Upper lobe of left lung (tissue), 6 donors: Measurements from ENCODE around the gene TRIM71. TPM values are rescaled to one million over a fixed set of nuclear protein-coding genes. Genes with fewer than 3 reads are reported as not detected.
A peak's percentile ranks its signal among the peaks of the same experiment; 100 is the strongest.
"Not testable (repeated sequence)": the region's sequence is repeated elsewhere in the genome, so short reads cannot be mapped to it uniquely, and the experiment has no call there.

Experiments used
- ATAC-seq, 2 donors: fragments of 200-7000 bp; cut with Tn5 transposase; one replicate each; pipeline ENCODE4 v1.9.1; 2022; ENCODE audit warnings: mild to moderate bottlenecking in 2 of 2, moderate library complexity in 2 of 2; ENCODE audit not compliant: low FRiP score in 2 of 2
- DNase-seq, 2 donors: peaks; one replicate each; pipeline ENCODE4 v3.0.0-alpha.2; 2019 to 2020
- H3K27ac ChIP-seq, 4 donors: fragments of 200-600 bp; sonication (generic); one replicate each; pipeline ENCODE4 v1.5.1; 2016 to 2019
- H3K27me3 ChIP-seq, 4 donors: fragments of 200-600 bp; sonication (generic); one replicate each; pipeline ENCODE4 v1.5.1; 2017 to 2019
- H3K36me3 ChIP-seq, 4 donors: fragments of 200-600 bp; sonication (generic); one replicate each; pipeline ENCODE4 v1.5.1; 2016 to 2019
- H3K4me1 ChIP-seq, 4 donors: fragments of 200-600 bp; sonication (generic); one replicate each; pipeline ENCODE4 v1.5.1; 2018 to 2019
- H3K4me3 ChIP-seq, 4 donors: fragments of 200-600 bp; sonication (generic); one replicate each; pipeline ENCODE4 v1.5.1; 2017 to 2019; ENCODE audit warnings: mild to moderate bottlenecking in 2 of 4, moderate library complexity in 1 of 4
- H3K9me3 ChIP-seq, 4 donors: fragments of 200-600 bp; sonication (generic); one replicate each; pipeline ENCODE4 v1.5.1; 2018 to 2019
- EP300 ChIP-seq, 4 donors: sonication (generic); formaldehyde crosslinking; IDR thresholded peaks; one replicate each; pipeline ENCODE4 v1.5.1; 2017; ENCODE audit warnings: antibody characterized with exemption in 4 of 4, control low read depth in 2 of 4
- POLR2A ChIP-seq, 4 donors: fragments of 450-650 bp; IDR thresholded peaks; one replicate each; pipeline ENCODE4 v1.5.1; 2016 to 2017; ENCODE audit warnings: antibody characterized with exemption in 4 of 4, mild to moderate bottlenecking in 2 of 4
- POLR2AphosphoS5 ChIP-seq, 2 donors: sonication (generic); formaldehyde crosslinking; IDR thresholded peaks; one replicate each; pipeline ENCODE4 v1.5.1; 2017; ENCODE audit warnings: antibody characterized with exemption in 2 of 2
- WGBS, 2 donors: methylation state at CpG; one replicate each; pipeline ENCODE4 v1.1.5; 2017 to 2018; 5-methylcytosine and 5-hydroxymethylcytosine counted together
- total RNA-seq, 6 donors: library from RNA; depleted of rRNA in 4 of 6; stranded (reverse); fragments of >200 nt in 4 of 6; gene quantifications; one replicate each; pipeline versions ENCODE4 v1.1.0 to v1.2.1, GENCODE V29; 2016 to 2021
- TF ChIP-seq, protein P1 (sequence below), 6 experiments: fragments of 450-650 bp in 4 of 6; fragments of 200-600 bp in 2 of 6; sonication (generic) in 2 of 6; IDR thresholded peaks; one replicate each; pipeline ENCODE4 v1.5.1; 2016 to 2019; ENCODE audit warnings: antibody characterized with exemption in 6 of 6
- donor health status: DM: no; HTN: no; CAD: no; lungs with moderate emphysema.
- donor health status: DM: no; HTN: yes; CAD: no; lungs with severe emphysema.

Gene TRIM71
- total RNA-seq, 6 donors from 2014 or later: 2.2 to 7.3 (median 3.8) TPM

DNA sequence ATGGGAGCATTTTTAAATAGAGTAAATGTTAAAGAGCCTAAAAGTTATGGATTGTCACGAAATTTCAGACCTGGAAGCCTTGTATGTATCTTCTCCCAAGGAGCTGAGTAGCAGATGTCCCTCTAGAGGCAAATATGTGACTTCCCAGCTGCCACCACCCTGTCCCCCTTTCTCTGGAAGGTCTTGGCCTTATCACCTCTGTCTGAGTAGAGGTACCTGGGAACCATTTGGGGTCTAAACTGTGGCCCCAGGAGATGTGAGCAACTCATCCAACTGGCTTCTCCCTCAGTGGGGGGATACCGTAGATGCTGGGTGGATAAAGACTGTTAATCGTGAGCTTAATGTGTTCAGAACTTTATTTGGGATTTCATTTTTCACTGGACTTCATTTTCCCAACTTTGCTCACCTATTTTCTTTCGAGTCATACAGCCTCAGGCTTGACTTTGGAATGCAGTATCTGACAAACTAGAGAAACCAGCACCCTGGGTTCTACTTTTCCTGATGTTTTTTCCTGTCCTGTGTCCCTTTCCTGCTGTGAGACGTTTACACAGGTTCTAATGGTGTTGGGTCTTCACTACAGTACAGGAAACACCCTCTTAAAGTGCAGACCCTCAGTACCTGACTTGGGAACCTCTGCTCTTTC is 80.3 kb downstream of the TRIM71 start:
- no peak for DNase-seq
- TF ChIP-seq POLR2AphosphoS5 (IDR thresholded peaks at IDR 0.05): no peak
- Histone ChIP-seq H3K4me1 (peaks cover 0 to 10% (median 1%) of the 10 kb centered on the region in 4 donors), H3K36me3 (no peaks in the 10 kb centered on the region), H3K27ac (no peak overlapping the region), H3K4me3 (no peak overlapping the region), H3K9me3 (no peaks in the 10 kb centered on the region), H3K27me3 (no peaks in the 10 kb centered on the region)
- WGBS, 2 donors: 76 to 78% methylated on average over 5 of the region's 5 CpGs
- ATAC-seq: no peak

DNA sequence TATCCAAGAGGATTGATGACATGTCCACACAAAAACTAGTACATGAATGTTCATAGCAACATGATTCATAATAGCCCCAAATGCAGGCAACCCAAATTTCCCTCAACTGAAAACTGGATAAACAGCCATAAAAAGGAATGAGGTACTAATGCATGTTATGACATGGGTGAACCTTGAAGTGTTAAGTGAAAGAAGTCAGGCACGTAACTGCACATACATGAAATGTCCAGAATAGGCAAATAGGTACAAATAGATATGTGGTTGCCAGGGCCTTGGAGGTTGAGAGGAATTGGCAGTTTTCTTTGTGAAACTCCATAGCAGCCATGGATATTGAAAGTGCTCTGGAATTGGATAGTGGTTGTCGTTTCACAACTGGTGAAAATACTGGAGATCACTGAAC is 81.5 kb downstream of the TRIM71 start:
- no peak overlapping the region for H3K27ac ChIP-seq
- H3K4me1 ChIP-seq: peaks cover 0 to 10% (median 1%) of the 10 kb centered on the region in 4 donors
- DNase-seq (no peak), ATAC-seq (no peak)
- H3K4me3 ChIP-seq: no peak overlapping the region
- no peak for TF ChIP-seq EP300 (IDR thresholded peaks at IDR 0.05)
- TF ChIP-seq, protein P1, sequence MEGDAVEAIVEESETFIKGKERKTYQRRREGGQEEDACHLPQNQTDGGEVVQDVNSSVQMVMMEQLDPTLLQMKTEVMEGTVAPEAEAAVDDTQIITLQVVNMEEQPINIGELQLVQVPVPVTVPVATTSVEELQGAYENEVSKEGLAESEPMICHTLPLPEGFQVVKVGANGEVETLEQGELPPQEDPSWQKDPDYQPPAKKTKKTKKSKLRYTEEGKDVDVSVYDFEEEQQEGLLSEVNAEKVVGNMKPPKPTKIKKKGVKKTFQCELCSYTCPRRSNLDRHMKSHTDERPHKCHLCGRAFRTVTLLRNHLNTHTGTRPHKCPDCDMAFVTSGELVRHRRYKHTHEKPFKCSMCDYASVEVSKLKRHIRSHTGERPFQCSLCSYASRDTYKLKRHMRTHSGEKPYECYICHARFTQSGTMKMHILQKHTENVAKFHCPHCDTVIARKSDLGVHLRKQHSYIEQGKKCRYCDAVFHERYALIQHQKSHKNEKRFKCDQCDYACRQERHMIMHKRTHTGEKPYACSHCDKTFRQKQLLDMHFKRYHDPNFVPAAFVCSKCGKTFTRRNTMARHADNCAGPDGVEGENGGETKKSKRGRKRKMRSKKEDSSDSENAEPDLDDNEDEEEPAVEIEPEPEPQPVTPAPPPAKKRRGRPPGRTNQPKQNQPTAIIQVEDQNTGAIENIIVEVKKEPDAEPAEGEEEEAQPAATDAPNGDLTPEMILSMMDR (IDR thresholded peaks at IDR 0.05): no peak
- no peak for TF ChIP-seq POLR2A (IDR thresholded peaks at IDR 0.05)
- no peak for TF ChIP-seq POLR2AphosphoS5 (IDR thresholded peaks at IDR 0.05)
- H3K27me3 ChIP-seq: no peaks in the 10 kb centered on the region
- no peaks in the 10 kb centered on the region for H3K36me3 ChIP-seq
- WGBS, 2 donors: 93 to 94% methylated on average over 2 of the region's 2 CpGs
- H3K9me3 ChIP-seq: no peaks in the 10 kb centered on the region

DNA sequence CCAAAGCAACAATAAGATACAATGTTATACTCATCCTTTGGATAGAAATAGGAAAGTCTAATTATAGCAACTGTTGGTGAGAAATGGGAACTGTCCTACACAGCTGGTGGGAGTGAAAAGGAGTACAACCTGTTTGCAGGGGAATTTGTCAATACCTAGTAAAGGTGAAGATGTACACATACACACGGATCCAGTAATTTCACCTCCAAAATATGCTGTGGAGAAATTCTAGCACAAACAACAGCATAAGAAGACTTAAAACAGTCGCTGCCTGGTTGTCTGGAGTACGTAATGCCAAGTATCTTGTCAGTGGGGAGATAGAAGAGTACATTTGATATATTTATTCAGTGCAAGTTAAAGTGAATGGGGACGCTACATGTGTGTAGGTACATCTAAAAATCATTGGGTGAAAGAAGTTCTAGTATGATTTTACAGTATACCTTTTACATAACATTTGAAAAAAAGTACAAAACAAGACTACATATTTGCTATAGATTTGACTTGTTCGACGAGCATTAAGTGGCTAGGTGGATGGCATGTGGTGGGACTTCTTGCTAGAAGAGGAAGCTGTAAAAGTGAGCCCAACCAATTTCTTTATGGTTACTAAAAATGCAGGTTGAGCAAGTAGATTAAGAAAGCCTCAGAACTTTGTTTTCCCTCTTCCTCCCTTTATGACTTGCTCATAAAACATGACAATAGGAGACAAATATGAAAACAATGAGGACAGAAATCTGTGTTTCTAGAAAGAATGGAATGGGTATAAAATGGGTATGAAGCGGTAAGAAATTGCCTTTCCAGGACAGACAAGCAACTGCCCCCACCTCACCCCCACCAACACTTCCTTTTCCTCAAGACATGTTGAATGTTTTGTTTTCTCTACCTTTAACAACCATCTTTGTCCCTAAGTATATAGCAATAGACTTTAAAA is 83.5 kb downstream of the TRIM71 start:
- no peak overlapping the region for H3K27ac ChIP-seq
- H3K9me3 ChIP-seq: no peaks in the 10 kb centered on the region
- no peak for ATAC-seq
- no peaks in the 10 kb centered on the region for H3K36me3 ChIP-seq
- DNase-seq: no peak
- 64 to 79% methylated on average over 6 to 7 of the region's 7 CpGs for WGBS, 2 donors
- H3K4me1 ChIP-seq: peaks cover 0 to 10% (median 1%) of the 10 kb centered on the region in 4 donors
- H3K27me3 ChIP-seq: no peaks in the 10 kb centered on the region
- no peak overlapping the region for H3K4me3 ChIP-seq
- TF ChIP-seq POLR2AphosphoS5 (IDR thresholded peaks at IDR 0.05) (no peak), POLR2A (IDR thresholded peaks at IDR 0.05) (no peak), EP300 (IDR thresholded peaks at IDR 0.05) (no peak)
- TF ChIP-seq, protein P1 (IDR thresholded peaks at IDR 0.05): no peak

DNA sequence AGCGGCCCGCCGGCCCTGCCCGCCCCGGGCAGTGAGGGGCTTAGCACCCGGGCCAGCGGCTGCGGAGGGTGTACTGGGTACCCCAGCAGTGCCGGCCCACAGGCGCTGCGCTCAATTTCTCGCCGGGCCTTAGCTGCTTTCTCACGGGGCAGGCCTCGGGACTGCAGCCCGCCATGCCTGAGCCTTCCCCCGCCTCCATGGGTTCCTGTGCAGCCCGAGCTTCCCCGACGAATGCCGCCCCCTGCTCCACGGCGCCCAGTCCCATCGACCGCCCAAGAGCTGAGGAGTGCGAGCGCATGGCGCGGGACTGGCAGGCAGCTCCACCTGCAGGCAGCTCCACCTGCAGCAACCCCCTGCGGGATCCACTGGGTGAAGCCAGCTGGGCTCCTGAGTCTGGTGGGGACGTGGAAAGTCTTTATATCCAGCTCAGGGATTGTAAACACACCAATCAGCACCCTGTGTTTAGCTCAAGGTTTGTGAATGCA is 85.1 kb downstream of the TRIM71 start:
- H3K36me3 ChIP-seq, ATAC-seq, H3K9me3 ChIP-seq, H3K27ac ChIP-seq, H3K27me3 ChIP-seq: not testable (repeated sequence)
- WGBS, 2 donors: 51 to 70% methylated on average over 4 to 6 of the region's 31 CpGs
- Histone ChIP-seq H3K4me3 (peak overlapping the region in 3 of 4 donors; percentile 28 to 49 (median 40)), H3K4me1 (peaks cover 0 to 10% (median 1%) of the 10 kb centered on the region in 4 donors)
- peak; percentile 60 to 85 for DNase-seq
- TF ChIP-seq, protein P1 (IDR thresholded peaks at IDR 0.05): peak in 4 of 6 experiments; percentile 15 to 54 (median 36)

DNA sequence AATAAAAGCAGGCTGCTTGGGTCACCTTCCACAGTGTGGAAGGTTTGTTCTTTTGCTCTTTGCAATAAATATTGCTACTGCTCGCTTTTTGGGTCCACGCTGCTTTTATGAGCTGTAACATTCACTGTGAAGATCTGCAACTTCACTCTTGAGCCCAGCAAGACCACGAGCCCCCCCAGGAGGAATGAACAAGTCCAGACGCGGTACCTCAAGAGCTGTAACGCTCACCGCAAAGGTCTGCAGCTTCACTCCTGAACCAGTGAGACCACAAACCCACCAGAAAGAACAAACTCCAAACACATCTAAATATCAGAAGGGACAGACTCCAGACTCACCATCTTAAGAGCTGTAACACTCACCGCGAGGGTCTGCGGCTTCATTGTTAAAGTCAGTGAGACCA is 86.2 kb downstream of the TRIM71 start:
- 92 to 99% methylated on average over 10 of the region's 10 CpGs for WGBS, 2 donors
- H3K27ac ChIP-seq: no peak overlapping the region
- ATAC-seq: no peak
- peaks cover 0 to 10% (median 1%) of the 10 kb centered on the region in 4 donors for H3K4me1 ChIP-seq
- H3K36me3 ChIP-seq: no peaks in the 10 kb centered on the region
- H3K27me3 ChIP-seq: no peaks in the 10 kb centered on the region
- H3K4me3 ChIP-seq: no peak overlapping the region
- TF ChIP-seq POLR2AphosphoS5 (IDR thresholded peaks at IDR 0.05) (no peak), POLR2A (IDR thresholded peaks at IDR 0.05) (no peak), EP300 (IDR thresholded peaks at IDR 0.05) (no peak)
- TF ChIP-seq, protein P1 (IDR thresholded peaks at IDR 0.05): no peak
- no peak for DNase-seq
- no peaks in the 10 kb centered on the region for H3K9me3 ChIP-seq
